Measurements from ENCODE around the gene ITGA1.

DNA sequence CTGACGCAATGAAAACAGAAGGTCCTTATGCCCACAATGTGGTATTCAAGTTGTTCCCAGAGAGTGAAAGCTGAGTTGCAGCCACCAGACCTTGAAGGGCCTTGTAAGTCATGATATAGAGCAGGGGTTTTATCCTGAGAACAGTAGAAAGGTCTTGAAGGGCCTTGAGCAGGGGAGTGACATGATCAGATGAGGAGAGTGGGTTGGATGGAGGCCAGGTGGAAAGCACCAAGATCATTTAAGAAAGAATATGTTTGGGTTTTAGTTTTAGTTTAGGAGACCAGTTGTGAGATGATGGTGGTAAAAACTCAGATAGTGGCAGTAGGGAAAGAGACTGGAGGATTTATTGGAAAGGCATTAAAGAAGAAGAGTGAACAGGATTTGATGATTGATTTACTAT lies 207.4 kb downstream of the ITGA1 start:
- TF ChIP-seq EZH2phosphoT487 (IDR thresholded peaks at IDR 0.05; ENCODE audit: low read depth): no peak
- TF ChIP-seq, protein P1, sequence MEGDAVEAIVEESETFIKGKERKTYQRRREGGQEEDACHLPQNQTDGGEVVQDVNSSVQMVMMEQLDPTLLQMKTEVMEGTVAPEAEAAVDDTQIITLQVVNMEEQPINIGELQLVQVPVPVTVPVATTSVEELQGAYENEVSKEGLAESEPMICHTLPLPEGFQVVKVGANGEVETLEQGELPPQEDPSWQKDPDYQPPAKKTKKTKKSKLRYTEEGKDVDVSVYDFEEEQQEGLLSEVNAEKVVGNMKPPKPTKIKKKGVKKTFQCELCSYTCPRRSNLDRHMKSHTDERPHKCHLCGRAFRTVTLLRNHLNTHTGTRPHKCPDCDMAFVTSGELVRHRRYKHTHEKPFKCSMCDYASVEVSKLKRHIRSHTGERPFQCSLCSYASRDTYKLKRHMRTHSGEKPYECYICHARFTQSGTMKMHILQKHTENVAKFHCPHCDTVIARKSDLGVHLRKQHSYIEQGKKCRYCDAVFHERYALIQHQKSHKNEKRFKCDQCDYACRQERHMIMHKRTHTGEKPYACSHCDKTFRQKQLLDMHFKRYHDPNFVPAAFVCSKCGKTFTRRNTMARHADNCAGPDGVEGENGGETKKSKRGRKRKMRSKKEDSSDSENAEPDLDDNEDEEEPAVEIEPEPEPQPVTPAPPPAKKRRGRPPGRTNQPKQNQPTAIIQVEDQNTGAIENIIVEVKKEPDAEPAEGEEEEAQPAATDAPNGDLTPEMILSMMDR (IDR thresholded peaks at IDR 0.05; ENCODE audit: low read depth, low read length): no peak
